PC-9 (cell line): ENCODE data around the gene PRKAR2B. TPM values are rescaled to one million over a fixed set of nuclear protein-coding genes. Genes with fewer than 3 reads are reported as not detected.

Source experiments
- BruUV-seq: library from RNA; stranded (reverse); fragments of 400-500 nt; replicated peaks from 2 replicates; lab custom pipeline; 2021; lab: Mats Ljungman, UMichigan
- CTCF ChIA-PET: fragments of 300-600 bp; sonication (Branson Sonifier 250); formaldehyde crosslinking; loops from one replicate; lab custom pipeline; 2022; ENCODE audit warnings: antibody characterized with exemption; lab: Charles Lee
- POLR2A ChIA-PET: fragments of 300-600 bp; sonication (Branson Sonifier 250); formaldehyde crosslinking; loops from one replicate; lab custom pipeline; 2022; ENCODE audit warnings: antibody characterized with exemption; ENCODE audit not compliant: unreplicated experiment; lab: Charles Lee
- DNase-seq, 2 experiments: peaks; one replicate each; pipeline versions ENCODE4 v3.0.0 to v3.0.0-alpha.2; 2015 to 2022; ENCODE audit warnings: mixed read lengths in 1 of 2
- H2AFZ ChIP-seq: fragments of 200-600 bp; sonication (generic); 2 replicates; pipeline ENCODE4 v1.8.1; 2017; ENCODE audit warnings: antibody characterized with exemption
- H3F3A ChIP-seq: fragments of 200-600 bp; sonication (generic); 2 replicates; pipeline ENCODE4 v1.8.1; 2017; ENCODE audit warnings: antibody characterized with exemption, mild to moderate bottlenecking, low read depth; ENCODE audit not compliant: insufficient read depth
- H3K27ac ChIP-seq: fragments of 200-600 bp; sonication (generic); 2 replicates; pipeline ENCODE4 v1.6.1; 2016; ENCODE audit warnings: mixed run types
- H3K27me3 ChIP-seq: fragments of 200-600 bp; sonication (generic); 2 replicates; pipeline ENCODE4 v1.6.1; 2016; ENCODE audit warnings: low read depth, mixed run types; ENCODE audit not compliant: insufficient read depth
- H3K36me3 ChIP-seq: fragments of 200-600 bp; sonication (generic); 2 replicates; pipeline ENCODE4 v1.6.1; 2016; ENCODE audit warnings: low read depth, mixed run types
- H3K4me1 ChIP-seq: fragments of 200-600 bp; sonication (generic); replicated peaks from 2 replicates; pipeline ENCODE4 v1.6.1; 2016; ENCODE audit warnings: mixed run types; ENCODE audit not compliant: insufficient read depth
- H3K4me2 ChIP-seq: fragments of 200-600 bp; sonication (generic); 2 replicates; pipeline ENCODE4 v1.6.1; 2017; ENCODE audit warnings: mixed run types
- H3K4me3 ChIP-seq: fragments of 200-600 bp; sonication (generic); 2 replicates; pipeline ENCODE4 v1.6.1; 2016; ENCODE audit warnings: mixed run types
- H3K79me2 ChIP-seq: fragments of 200-600 bp; sonication (generic); 2 replicates; pipeline ENCODE4 v1.6.1; 2017; ENCODE audit warnings: low read depth, mixed run types
- H3K9me2 ChIP-seq: fragments of 200-600 bp; sonication (generic); 2 replicates; pipeline ENCODE4 v1.8.1; 2017; ENCODE audit warnings: mild to moderate bottlenecking; ENCODE audit not compliant: insufficient read depth
- H3K9me3 ChIP-seq: fragments of 200-600 bp; sonication (generic); 2 replicates; pipeline ENCODE4 v1.8.1; 2016; ENCODE audit warnings: low read depth; ENCODE audit not compliant: insufficient read depth
- H4K20me1 ChIP-seq: fragments of 200-600 bp; sonication (generic); 2 replicates; pipeline ENCODE4 v1.8.1; 2017; ENCODE audit not compliant: insufficient read depth
- EZH2 ChIP-seq: fragments of 200-600 bp; sonication (generic); IDR thresholded peaks from 2 replicates; pipeline ENCODE4 v1.8.0; 2017; ENCODE audit warnings: antibody characterized with exemption, low read depth
- intact Hi-C: fragments of 100-400 bp; cut with micrococcal nuclease; formaldehyde crosslinking; loops from one replicate; pipeline ENCODE4 v1.10.0; 2022; ENCODE audit not compliant: unreplicated experiment
- total RNA-seq: library from RNA; stranded (reverse); gene quantifications from 2 replicates; pipeline ENCODE4 v1.2.3, GENCODE V29; 2021
- TF ChIP-seq, protein P1 (sequence below): fragments of 200-600 bp; sonication (generic); conservative IDR thresholded peaks from 2 replicates; pipeline ENCODE4 v1.6.1; 2017; ENCODE audit warnings: mixed run types, antibody characterized with exemption, mild to moderate bottlenecking, moderate library complexity

PRKAR2B gene
- total RNA-seq, 1 experiment from 2014 or later: 2.9 TPM

DNA sequence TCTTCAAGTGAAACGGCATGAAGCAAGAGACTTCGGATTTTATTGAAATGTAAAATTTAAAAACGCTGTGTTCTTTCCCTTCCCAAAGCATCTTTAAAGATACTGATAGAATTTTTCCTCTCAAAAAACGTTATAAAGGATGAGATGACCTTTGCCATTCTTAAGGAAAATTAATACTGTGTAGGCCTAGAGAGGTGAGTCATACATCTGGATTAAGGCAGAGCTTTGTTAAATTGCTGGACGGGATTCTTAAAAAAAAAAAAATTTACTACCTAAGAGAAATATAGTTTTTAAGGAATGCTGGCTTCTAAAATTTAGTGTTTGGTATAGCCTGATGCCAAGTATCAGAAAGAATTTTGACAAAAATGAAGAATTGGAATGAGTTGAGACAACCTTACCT is 118.0 kb downstream of the PRKAR2B start:
- no peak for TF ChIP-seq EZH2
- TF ChIP-seq, protein P1, sequence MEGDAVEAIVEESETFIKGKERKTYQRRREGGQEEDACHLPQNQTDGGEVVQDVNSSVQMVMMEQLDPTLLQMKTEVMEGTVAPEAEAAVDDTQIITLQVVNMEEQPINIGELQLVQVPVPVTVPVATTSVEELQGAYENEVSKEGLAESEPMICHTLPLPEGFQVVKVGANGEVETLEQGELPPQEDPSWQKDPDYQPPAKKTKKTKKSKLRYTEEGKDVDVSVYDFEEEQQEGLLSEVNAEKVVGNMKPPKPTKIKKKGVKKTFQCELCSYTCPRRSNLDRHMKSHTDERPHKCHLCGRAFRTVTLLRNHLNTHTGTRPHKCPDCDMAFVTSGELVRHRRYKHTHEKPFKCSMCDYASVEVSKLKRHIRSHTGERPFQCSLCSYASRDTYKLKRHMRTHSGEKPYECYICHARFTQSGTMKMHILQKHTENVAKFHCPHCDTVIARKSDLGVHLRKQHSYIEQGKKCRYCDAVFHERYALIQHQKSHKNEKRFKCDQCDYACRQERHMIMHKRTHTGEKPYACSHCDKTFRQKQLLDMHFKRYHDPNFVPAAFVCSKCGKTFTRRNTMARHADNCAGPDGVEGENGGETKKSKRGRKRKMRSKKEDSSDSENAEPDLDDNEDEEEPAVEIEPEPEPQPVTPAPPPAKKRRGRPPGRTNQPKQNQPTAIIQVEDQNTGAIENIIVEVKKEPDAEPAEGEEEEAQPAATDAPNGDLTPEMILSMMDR: no peak
- H3K9me2 ChIP-seq: 0 out of 2 replicates have a peak, but pooled peaks cover 4% of the 10 kb centered on the region
- H3K4me3 ChIP-seq: no peak overlapping the region
- no peak overlapping the region for H2AFZ ChIP-seq
- ChIA-PET CTCF (interaction anchor here (0.6 to 0.7 kb wide), 2 partner anchors 618 to 1399 kb away, joined by 3 to 7 read pairs; no protein-coding TSS in a partner anchor), POLR2A (interaction anchor here (0.6 kb wide), 1 partner anchor 30 kb away, joined by 4 read pairs; no protein-coding TSS in a partner anchor)
- peaks cover 18% of the 10 kb centered on the region for H3K4me1 ChIP-seq
- 0 out of 2 replicates have a peak, but pooled peaks cover 3% of the 10 kb centered on the region for H3K36me3 ChIP-seq
- no peak for DNase-seq
- H3K9me3 ChIP-seq: no peaks in the 10 kb centered on the region
- BruUV-seq: no TSS peak
- no peaks in the 10 kb centered on the region for H3K27me3 ChIP-seq
- H3K27ac ChIP-seq: no peak overlapping the region
- intact Hi-C loops: no loop called here
- no peaks in the 10 kb centered on the region for H4K20me1 ChIP-seq
- no peaks in the 10 kb centered on the region for H3K79me2 ChIP-seq
- no peak overlapping the region for H3K4me2 ChIP-seq
- peaks cover 5% of the 10 kb centered on the region; the same call in 1 of the 2 replicates for H3F3A ChIP-seq

- H3K4me2 ChIP-seq: no peak overlapping the region
- no peak for DNase-seq
- H3K36me3 ChIP-seq: 0 out of 2 replicates have a peak, but pooled peaks cover 3% of the 10 kb centered on the region
- 0 out of 2 replicates have a peak, but pooled peaks cover 4% of the 10 kb centered on the region for H3K9me2 ChIP-seq
- no TSS peak for BruUV-seq
- no peak for TF ChIP-seq EZH2
- TF ChIP-seq, protein P1: no peak
- no peaks in the 10 kb centered on the region for H4K20me1 ChIP-seq
- ChIA-PET CTCF (interaction anchor here (0.6 kb wide), 3 partner anchors 10 to 1275 kb away, joined by 3 to 4 read pairs (median 3); no protein-coding TSS in a partner anchor), POLR2A (interaction anchor here (0.5 kb wide), 1 partner anchor 183 kb away, joined by 8 read pairs; no protein-coding TSS in a partner anchor)
- no peaks in the 10 kb centered on the region for H3K27me3 ChIP-seq
- peaks cover 18% of the 10 kb centered on the region for H3K4me1 ChIP-seq
- no peaks in the 10 kb centered on the region for H3K79me2 ChIP-seq
- no peak overlapping the region for H3K27ac ChIP-seq
- H3K9me3 ChIP-seq: no peaks in the 10 kb centered on the region
- H2AFZ ChIP-seq: no peak overlapping the region
- H3K4me3 ChIP-seq: no peak overlapping the region
- intact Hi-C loops: no loop called here
- peaks cover 13% of the 10 kb centered on the region; the same call in 1 of the 2 replicates for H3F3A ChIP-seq
Measured at GRCh38 chr7:107164092-107164491, 119.6 kb downstream of the PRKAR2B start.

DNA sequence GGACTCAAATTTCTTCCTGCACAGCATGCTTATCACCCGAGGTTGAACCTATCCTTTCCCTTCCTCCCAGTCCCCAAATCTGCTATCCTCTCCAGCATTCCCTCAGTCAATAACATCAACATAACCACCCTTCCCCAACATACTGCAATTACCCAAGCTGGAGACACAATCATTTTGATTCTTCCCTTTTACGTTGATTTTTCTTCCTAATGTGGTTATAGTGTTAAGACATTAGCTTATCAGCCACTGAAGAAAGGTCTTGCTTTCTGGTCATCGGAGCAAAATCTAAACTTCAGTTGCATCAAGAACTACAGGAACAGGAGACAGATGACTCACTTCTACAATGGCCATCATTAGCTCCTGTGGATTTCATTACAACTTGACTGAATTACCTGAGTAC is 120.8 kb downstream of the PRKAR2B start:
- POLR2A ChIA-PET: interaction anchor here (0.6 kb wide), 1 partner anchor 394 kb away, joined by 3 read pairs; no protein-coding TSS in a partner anchor

More for the DNA sequence above, 120.8 kb downstream of the PRKAR2B start:
- Histone ChIP-seq H3K4me1 (peaks cover 22% of the 10 kb centered on the region), H3F3A (peaks cover 19% of the 10 kb centered on the region; the same call in 1 of the 2 replicates), H2AFZ (no peak overlapping the region), H3K4me2 (no peak overlapping the region), H3K27ac (no peak overlapping the region), H4K20me1 (peaks cover 5% of the 10 kb centered on the region), H3K27me3 (no peaks in the 10 kb centered on the region), H3K79me2 (peaks cover 6% of the 10 kb centered on the region), H3K4me3 (no peak overlapping the region), H3K9me2 (0 out of 2 replicates have a peak, but pooled peaks cover 4% of the 10 kb centered on the region), H3K9me3 (no peaks in the 10 kb centered on the region), H3K36me3 (0 out of 2 replicates have a peak, but pooled peaks cover 3% of the 10 kb centered on the region)
- no peak for TF ChIP-seq EZH2
- TF ChIP-seq, protein P1: no peak
- BruUV-seq: no TSS peak
- DNase-seq: no peak
- intact Hi-C loops: loop anchor here (5.0 kb wide), 4 partner anchors 218 to 988 kb away; partner anchors contain the start of gene CCDC71L
- CTCF ChIA-PET: interaction anchor here (0.6 kb wide), 2 partner anchors 301 to 374 kb away, joined by 5 read pairs; no protein-coding TSS in a partner anchor
